Astrocyte (in vitro differentiated cells and primary cell): ENCODE data around the gene POLDIP3. TPM values are rescaled to one million over a fixed set of nuclear protein-coding genes. Genes with fewer than 3 reads are reported as not detected.

ENCODE experiments used
- DNase-seq: peaks from one replicate; pipeline ENCODE4 v3.0.0-alpha.2; 2010; ENCODE audit warnings: low read depth
- FAIRE-seq: peaks from 2 replicates; lab custom pipeline; 2011; peaks lifted over from hg19 to GRCh38; lab: Jason Lieb, UNC
- H2AFZ ChIP-seq: 2 replicates; pipeline ENCODE4 v1.6.0; 2012; ENCODE audit warnings: low read depth, low read length, inconsistent platforms
- H3K27ac ChIP-seq: 2 replicates; pipeline ENCODE4 v1.5.1; 2011; ENCODE audit warnings: low read depth, low read length, inconsistent platforms
- H3K27me3 ChIP-seq: 2 replicates; pipeline ENCODE4 v1.6.0; 2011; ENCODE audit warnings: low read length, inconsistent platforms; ENCODE audit not compliant: insufficient read depth
- H3K36me3 ChIP-seq: 2 replicates; pipeline ENCODE4 v1.5.1; 2011; ENCODE audit warnings: low read length, inconsistent platforms; ENCODE audit not compliant: insufficient read depth
- H3K4me1 ChIP-seq: 2 replicates; pipeline ENCODE4 v1.5.1; 2011; ENCODE audit warnings: low read length, inconsistent platforms; ENCODE audit not compliant: insufficient read depth
- H3K4me2 ChIP-seq: 2 replicates; pipeline ENCODE4 v1.6.0; 2012; ENCODE audit warnings: low read length, inconsistent platforms
- H3K4me3 ChIP-seq: 2 replicates; pipeline ENCODE4 v1.5.1; 2011; ENCODE audit warnings: low read depth, mild to moderate bottlenecking, low read length, inconsistent platforms; ENCODE audit not compliant: insufficient read depth
- H3K79me2 ChIP-seq: 2 replicates; pipeline ENCODE4 v1.6.0; 2012; ENCODE audit warnings: mild to moderate bottlenecking, low read length, inconsistent platforms; ENCODE audit not compliant: insufficient read depth
- H3K9ac ChIP-seq: 2 replicates; pipeline ENCODE4 v1.6.0; 2012; ENCODE audit warnings: mild to moderate bottlenecking, low read length, inconsistent platforms
- H3K9me3 ChIP-seq: 2 replicates; pipeline ENCODE4 v1.5.1; 2012; ENCODE audit warnings: low read depth, mild to moderate bottlenecking, low read length, inconsistent platforms; ENCODE audit not compliant: insufficient read depth
- H4K20me1 ChIP-seq: 2 replicates; pipeline ENCODE4 v1.6.0; 2012; ENCODE audit warnings: low read length, inconsistent platforms; ENCODE audit not compliant: insufficient read depth
- H3K27ac Mint-ChIP-seq: one replicate; pipeline ENCODE4 v1.8.0; 2021; ENCODE audit warnings: mild to moderate bottlenecking, mixed read lengths; ENCODE audit not compliant: unreplicated experiment
- H3K27me3 Mint-ChIP-seq: one replicate; pipeline ENCODE4 v1.8.0; 2021; ENCODE audit warnings: low read depth, mixed read lengths; ENCODE audit not compliant: unreplicated experiment
- H3K36me3 Mint-ChIP-seq: one replicate; pipeline ENCODE4 v1.8.0; 2021; ENCODE audit warnings: low read depth, mixed read lengths; ENCODE audit not compliant: unreplicated experiment
- H3K4me1 Mint-ChIP-seq: one replicate; pipeline ENCODE4 v1.8.0; 2021; ENCODE audit warnings: low read depth, mixed read lengths; ENCODE audit not compliant: unreplicated experiment
- H3K4me3 Mint-ChIP-seq: one replicate; pipeline ENCODE4 v1.8.0; 2021; ENCODE audit warnings: mild to moderate bottlenecking, moderate library complexity, mixed read lengths; ENCODE audit not compliant: unreplicated experiment
- H3K9me3 Mint-ChIP-seq: one replicate; pipeline ENCODE4 v1.8.0; 2021; ENCODE audit warnings: mild to moderate bottlenecking, mixed read lengths; ENCODE audit not compliant: unreplicated experiment
- CTCF ChIP-seq: IDR thresholded peaks from 2 replicates; pipeline ENCODE4 v1.5.1; 2011; ENCODE audit warnings: low read depth, mild to moderate bottlenecking, inconsistent platforms, low read length, moderate library complexity; ENCODE audit not compliant: insufficient read depth
- EZH2 ChIP-seq: IDR thresholded peaks from 2 replicates; pipeline ENCODE4 v1.6.1; 2012; ENCODE audit warnings: mild to moderate bottlenecking, low read length, inconsistent platforms; ENCODE audit not compliant: insufficient read depth
- total RNA-seq: library from RNA; stranded (reverse); gene quantifications from 2 replicates; pipeline ENCODE4 v1.2.1, GENCODE V29; 2021

The POLDIP3 gene
- total RNA-seq, 1 donor from 2014 or later: 57.1 TPM

- H3K36me3 ChIP-seq: no peaks in the 10 kb centered on the region
- H3K4me2 ChIP-seq: peak overlapping the region; percentile 100
- no peak for FAIRE-seq
- Mint-ChIP-seq H3K27me3 (no peaks in the 10 kb centered on the region), H3K4me1 (peaks cover 29% of the 10 kb centered on the region), H3K27ac (peak overlapping the region; percentile 58), H3K4me3 (peak overlapping the region; percentile 69), H3K36me3 (no peaks in the 10 kb centered on the region), H3K9me3 (no peaks in the 10 kb centered on the region)
- no peak overlapping the region for H2AFZ ChIP-seq
- H3K4me3 ChIP-seq: no peak overlapping the region
- H3K27me3 ChIP-seq: no peaks in the 10 kb centered on the region
- peaks cover 74% of the 10 kb centered on the region for H4K20me1 ChIP-seq
- peak overlapping the region; percentile 22 for H3K9ac ChIP-seq
- DNase-seq: no peak
- H3K27ac ChIP-seq: no peak overlapping the region
- H3K79me2 ChIP-seq: peaks cover 89% of the 10 kb centered on the region
- peaks cover 39% of the 10 kb centered on the region for H3K4me1 ChIP-seq
- no peak for TF ChIP-seq EZH2
- no peak for TF ChIP-seq CTCF
- no peaks in the 10 kb centered on the region for H3K9me3 ChIP-seq
Observed at GRCh38 chr22:42645341-42645937, 30.8 kb upstream of the POLDIP3 start.

- Histone ChIP-seq H3K27me3 (no peaks in the 10 kb centered on the region), H3K4me2 (peak overlapping the region; percentile 100), H2AFZ (no peak overlapping the region), H3K36me3 (no peaks in the 10 kb centered on the region), H3K27ac (no peak overlapping the region), H3K9me3 (no peaks in the 10 kb centered on the region), H3K79me2 (peaks cover 93% of the 10 kb centered on the region), H3K4me1 (peaks cover 41% of the 10 kb centered on the region), H4K20me1 (peaks cover 78% of the 10 kb centered on the region), H3K4me3 (no peak overlapping the region), H3K9ac (peak overlapping the region; percentile 22)
- Mint-ChIP-seq H3K36me3 (no peaks in the 10 kb centered on the region), H3K27ac (peak overlapping the region; percentile 58), H3K4me1 (peaks cover 31% of the 10 kb centered on the region), H3K27me3 (no peaks in the 10 kb centered on the region), H3K4me3 (peak overlapping the region; percentile 37), H3K9me3 (no peaks in the 10 kb centered on the region)
- DNase-seq: peak; percentile 22
- no peak for FAIRE-seq
- TF ChIP-seq CTCF: no peak
- no peak for TF ChIP-seq EZH2
Observed at GRCh38 chr22:42644422-42645340, 30.0 kb upstream of the POLDIP3 start.
